HS-5 (cell line): ENCODE data around the gene TRIP13.
A peak's percentile ranks its signal among the peaks of the same experiment; 100 is the strongest.

Source experiments
- DNase-seq: peaks from one replicate; pipeline ENCODE4 v3.0.0-alpha.2; 2012; ENCODE audit warnings: low read depth

Gene TRIP13

DNA sequence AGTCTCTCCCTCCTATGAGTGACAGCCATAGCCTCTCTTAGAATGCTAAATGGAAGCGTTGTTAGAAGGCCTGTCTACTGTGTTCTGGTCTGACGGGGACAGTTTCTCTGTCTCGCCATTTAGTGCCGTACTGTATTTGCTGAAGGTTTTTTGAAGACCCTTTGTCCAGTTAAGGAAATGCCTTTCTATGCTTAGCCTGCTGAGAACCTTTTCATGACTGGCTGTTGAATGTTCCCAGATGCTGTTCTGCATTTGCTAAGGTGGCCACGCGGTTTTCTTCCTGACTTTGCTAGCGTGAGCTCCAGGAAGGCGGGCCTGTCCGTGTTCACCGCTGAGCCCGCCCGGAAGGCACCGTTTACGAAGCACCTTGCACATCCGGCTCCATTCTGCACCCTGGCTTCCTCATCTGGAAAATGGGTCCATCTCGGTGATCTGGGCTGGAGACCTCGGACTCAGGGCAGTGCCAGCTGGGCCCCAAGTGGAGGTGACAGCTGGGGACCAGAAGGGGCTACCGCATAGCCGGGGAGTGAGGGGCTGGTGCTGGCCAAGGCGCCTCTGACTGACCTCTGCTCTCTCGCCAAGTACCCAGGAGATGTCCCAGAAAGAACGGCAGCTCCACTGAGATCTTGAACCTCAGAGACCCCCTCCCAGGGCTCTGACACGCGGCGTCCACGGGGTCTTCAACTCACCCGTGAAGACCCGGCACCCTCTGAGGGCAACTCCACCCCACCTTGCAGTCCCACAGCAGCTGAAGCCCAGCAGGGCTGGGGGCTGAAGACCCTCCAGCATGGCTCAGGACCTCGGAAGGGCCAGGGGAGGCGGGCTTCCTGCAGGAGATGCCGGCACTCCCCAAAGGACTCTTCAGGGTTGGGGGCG is 63.4 kb downstream of the TRIP13 start:
- DNase-seq: no peak

DNA sequence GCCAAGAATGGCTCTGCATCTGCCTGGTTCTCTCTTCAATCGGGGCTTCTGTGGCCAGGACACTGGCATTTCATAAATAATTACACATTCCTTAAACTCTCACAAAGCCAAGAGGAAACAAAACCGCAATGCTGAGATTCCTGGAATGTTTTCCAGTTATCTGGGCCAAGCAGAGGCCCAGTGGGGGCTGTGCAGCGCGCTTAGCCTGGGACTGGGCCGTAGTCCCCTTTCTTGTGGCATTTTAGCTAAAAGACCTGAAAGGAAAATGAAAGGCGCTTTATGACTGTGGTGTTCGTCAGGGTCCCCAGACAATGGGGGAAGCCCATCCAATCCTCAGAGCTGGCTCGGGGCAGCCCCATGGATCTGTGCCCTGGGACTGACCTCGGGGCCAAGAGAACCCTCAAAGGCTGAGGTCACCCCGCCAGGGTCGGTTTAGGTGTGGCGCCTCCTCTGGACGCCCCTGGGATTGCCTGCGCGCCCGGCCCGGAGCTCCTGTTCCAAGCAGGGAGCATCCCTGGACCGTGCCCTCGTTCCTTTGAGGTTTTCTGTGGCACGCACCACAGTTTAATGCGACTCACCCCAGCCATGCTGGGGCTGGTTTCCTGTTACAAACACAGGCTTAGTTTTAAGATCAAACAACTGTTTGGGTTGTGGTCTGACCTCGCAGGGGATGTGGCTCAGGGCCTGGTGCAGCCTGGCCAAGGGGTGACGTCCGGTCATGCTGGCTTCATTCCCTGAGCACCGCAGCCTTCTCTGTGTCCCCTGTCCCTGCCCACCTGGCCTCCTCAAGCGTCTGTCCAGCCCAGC is 64.5 kb downstream of the TRIP13 start:
- DNase-seq: peak; percentile 90

DNA sequence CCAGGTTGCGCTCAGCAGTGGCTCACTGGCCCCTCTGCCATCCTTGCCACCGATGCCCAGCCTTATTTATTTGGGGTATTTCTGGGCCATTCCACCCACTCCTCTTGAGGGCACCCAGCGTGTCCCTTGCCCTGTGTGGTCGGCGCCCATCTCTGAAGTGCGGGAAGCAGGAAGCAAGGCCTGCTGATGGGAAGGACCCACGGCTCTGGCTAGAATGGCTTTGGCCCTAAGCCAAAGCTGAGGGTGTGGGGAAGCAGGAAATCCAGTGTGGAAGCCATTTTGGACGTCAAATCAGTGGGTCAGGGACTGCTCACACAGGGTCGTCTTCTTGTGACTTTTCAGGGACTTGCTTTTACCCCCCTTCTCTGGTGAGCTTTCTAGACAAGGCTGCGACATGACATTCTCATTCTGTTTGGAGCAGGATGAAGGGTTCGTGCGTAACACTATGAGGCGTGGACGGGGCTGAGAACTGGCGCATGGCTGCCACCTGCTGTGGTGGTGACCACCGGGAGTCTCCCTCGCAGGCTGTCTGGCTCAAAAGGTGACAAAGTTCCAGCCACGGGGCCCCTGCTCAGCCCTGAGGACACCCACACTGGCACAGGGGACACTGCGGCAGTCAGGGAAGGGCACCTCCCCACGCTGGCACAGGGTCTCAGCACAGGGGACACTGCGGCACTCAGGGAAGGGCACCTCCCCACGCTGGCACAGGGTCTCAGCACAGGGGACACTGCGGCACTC is 65.2 kb downstream of the TRIP13 start:
- DNase-seq: no peak

DNA sequence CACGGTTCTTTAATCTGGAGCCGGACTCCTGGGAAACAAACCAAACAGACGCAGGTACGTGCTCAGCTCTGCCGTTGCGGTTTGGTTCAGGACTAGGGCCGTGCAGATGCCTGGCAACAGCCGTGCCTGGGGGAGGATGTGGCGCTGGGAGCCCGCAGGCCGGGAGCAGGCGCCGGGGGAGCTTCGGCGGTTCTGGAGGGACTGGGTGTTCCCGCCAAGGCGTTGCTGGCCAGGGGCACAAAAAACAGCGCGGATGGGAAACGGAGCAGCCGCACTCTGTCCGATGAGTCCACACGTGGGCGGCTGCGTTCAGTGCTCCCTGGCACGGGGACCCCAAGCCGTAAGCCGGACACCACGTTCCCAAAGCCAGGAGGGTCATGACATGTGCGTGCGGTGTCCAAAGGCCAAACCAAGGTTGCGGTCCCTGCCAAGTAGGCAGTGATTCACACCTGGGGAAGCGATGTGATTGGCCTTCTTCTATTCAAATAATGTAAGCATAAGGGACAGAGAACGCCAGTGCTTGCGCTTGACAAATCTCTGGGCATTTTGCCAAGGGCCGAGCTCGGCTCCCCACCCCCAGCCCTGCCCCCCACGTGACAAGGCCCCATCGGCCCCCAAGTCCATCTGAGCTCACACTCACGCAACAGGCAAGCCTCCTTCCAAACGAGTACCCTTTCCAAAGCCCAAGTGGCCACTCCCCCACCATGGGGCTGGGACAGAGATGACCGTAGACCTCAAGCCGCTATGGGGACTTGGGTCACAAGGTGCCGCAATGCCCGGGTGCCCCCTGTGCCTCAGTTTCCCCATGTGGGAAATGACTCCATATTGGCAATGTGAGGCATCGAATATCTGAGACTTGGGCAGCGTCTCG is 66.3 kb downstream of the TRIP13 start:
- DNase-seq: peak; percentile 31

DNA sequence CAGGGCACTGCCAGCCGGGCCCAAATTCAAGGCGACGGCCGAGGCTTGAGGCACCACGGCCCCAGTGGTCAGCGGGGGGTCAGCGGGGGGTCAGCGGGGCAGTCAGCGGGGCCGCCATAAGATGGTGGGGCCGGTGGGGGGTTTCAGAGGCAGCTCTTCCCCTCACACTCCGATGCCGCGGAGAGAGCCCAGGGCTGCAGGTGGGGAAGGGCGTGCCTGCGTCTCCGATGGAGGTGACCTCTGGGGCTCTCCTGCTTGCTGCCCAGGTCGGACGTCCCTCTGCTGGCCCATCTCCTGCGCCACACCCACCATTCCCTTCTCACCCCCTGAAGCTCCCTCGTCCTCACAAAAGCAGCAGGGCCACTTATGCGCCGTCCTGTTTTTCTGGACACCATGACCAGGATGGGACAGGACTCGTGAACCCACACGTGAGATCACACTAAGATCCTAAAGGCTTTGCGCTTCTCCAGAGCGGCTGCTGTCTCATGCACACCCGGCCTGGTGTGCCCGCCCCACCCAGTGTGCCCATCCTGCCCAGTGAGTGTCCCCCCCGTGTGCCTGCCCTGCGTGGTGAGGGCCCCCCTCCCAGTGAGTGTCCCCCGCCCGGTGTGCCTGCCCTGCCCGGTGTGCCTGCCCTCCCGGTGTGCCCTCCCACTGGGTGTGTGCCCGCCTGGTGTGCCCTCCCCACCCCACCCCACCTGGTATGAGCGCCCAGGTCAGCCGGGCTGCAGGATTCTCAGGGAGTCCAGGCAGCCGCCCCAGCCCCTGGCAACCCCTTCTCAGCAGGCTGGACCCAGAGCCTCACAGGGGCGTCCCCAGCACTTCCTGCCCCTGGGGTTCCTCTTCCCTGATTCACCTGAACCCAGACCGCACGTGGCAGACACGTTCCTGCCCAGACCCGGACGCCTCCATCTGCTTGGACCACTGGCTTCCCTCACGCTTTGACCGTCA is 67.2 kb downstream of the TRIP13 start:
- DNase-seq: no peak

DNA sequence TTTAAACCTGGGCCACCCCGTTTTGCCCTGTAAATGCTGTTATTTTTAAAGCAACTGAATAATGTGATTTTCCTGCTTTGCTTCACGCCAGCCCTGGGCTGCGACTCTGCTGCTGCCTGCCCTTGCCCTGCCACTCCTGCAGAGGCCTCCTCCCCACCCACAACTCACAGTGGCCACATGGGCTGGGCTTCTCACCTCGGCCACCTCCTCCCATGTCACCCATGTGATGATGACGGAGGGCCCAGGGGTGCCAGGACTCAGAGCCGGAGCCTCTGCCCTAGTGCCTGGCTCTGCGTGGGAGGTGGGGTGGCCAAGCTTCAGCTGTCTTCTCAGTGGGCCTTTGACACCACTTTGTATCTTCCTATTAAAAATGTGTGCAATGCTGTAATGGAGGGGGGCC is 67.9 kb downstream of the TRIP13 start:
- no peak for DNase-seq

DNA sequence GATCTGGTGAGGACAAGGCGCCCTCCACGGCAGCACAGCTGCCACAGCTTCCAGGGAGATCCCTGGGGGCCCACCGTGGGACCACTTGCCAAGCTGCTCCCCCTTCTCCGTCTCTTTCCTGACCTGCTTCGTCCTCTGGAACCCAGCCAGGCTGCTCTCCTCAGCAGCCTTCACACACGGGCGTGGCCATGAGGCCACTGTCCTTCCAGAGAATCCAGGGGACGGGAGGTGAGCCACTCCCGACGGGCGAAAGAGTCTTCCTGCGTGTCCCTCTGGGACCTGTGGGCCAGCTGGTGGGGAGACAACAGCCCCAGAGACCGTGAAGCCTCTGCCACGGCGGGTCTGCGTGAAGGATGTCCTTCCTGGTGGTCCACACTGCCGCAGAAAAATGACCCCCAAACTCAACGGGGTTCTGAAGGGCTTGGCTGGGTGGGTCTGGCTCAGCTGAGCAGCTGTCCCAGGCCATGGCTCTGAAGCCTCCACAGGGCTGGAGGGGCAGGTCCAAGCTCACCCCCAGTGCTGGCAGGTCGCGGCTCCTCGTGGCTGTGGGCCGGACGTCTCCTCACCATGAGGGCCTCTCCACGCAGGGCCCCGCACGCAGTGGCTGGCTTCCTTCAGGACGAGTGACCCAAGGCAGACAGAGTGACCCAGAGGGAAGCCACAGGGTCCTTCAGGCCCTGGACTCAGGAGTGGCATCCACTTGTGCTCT is 68.5 kb downstream of the TRIP13 start:
- no peak for DNase-seq

DNA sequence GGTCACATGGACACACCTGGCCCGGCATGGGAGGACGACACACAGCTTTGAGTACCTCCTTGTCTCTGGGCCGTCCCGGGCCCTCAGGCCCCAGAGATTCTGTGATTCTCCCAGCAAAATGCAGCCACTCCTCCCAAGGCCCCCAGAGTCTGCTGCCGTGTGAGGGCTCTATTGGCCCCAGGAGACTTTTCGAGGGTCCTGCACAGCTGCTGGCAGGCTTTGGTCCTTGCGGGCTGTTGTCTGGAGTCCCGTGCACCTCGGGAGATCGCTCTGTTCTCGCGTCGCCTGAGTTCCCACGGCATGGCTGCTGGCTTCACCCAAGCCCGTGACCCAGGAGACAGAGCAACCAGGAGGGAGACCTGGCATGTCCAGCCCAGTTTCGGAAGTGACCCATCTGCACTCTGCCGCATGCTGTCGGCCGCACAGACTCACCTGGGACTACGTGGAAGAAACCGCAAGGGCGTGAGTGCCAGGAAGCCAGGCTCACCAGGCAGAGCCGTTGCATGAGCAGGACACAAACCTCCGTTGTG is 69.1 kb downstream of the TRIP13 start:
- DNase-seq: no peak

DNA sequence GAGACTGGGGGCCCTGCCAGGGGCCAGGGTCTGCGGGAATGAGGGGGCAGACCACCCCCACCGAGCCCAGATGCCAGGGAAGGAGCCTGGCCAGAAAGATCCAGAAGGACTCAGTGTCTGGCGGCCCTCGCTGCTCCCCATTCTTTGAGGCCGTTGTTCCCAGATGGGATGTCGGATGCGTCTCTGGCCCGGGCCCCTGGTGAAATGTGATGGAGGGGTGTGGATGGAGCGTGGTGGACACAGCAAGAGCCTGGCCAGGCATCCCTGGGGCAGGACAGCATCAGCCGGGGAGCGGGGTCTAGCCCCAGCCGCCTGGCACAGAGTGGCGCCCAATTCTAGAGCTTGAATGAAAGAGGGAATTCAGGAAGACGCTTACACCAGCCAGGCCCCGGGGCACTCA is 69.7 kb downstream of the TRIP13 start:
- DNase-seq: no peak

DNA sequence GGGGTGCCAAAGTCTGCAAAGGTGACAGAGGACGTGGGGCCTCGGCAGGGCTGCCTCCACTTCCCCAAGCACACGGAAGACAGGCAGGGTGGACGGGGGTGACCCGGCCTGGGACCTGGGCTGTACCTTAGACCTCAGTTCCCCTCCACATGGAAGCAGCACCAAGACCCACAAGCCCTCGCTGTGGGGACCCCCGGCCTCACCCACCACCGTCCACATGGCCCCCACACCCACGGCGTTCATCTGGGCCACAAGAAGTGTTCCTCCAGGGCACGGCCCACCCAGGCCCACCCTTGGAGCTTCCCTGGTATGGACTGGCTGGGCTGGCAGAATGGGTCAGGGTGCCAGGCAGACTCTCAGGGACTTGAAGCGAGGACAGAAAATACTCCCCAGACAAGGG is 70.1 kb downstream of the TRIP13 start:
- DNase-seq: no peak

DNA sequence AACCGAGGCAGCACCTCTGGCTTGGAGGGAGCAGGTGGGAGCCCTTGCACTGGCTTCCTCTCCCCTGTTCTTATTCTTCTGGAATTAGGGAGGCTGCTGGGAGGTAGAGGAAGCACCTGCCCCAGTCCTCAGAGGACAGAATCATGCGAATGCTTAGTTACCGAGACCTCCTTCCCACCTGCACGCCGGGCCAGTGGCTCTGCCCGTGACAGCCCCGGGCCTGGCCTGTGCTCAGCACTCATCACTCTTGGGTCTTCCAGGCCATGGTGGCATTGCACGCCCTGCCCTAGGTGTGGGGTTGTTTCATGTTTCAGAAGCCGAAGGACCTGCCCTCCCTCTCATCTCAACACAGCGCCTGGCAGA is 70.6 kb downstream of the TRIP13 start:
- no peak for DNase-seq

DNA sequence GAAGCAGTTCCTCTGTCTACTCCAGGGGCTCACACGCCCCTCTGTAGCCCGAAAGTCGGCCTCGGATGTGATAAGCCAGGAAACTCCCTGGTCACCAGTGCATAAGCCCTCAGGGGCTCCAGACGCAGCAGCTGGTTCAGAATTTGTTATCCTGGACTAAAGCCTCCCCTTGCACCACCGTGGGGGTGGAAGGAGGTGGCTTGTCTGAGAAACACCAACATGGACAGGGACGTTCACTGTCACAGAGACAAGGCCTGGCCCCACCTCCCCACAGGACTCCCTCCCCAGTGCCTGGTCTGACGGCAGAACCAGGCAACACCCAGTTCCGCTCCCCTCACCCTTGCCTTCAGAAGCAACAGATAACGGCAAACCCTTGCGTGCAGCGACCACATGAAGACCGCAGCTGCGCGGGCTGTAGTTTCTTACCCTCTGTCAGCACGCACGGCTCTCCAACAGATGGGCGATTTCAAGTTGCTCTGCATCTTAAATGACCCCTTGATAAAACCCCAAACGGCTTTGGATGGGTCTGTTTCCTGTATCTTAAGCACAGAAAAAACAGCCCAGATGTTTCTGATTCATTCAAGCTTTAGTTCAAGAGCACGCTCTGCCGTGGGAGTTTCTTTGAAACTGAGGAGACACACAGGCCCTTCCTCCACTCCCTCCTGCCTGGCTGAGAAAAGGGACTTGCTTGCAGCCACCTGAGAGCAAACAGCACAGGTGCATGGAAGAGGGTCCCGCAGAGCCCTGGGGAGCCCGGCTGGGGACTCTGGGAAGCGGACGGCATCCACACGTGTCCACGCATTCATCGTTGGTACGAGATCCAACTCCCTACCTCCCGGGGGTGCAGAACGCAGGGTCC is 71.2 kb downstream of the TRIP13 start:
- no peak for DNase-seq

DNA sequence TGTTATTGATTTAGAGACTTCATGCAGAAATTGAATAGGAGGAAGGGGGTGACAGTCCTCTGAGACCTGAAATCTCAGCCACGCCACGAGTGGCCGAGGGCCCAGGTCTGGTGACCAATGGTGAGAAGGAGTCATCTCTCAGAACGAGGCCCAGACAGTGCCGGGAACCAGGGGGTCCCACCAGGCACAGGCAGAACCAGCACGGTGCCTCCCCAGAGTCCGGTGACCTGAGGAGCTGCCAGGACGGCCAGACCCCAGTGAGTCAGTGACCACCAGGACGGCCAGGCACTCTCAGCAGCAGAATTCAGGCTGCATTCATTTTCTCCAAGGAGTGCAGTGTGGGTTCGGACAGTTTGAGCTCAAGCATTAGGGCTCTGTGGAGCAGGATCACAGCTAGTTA is 72.1 kb downstream of the TRIP13 start:
- DNase-seq: no peak

DNA sequence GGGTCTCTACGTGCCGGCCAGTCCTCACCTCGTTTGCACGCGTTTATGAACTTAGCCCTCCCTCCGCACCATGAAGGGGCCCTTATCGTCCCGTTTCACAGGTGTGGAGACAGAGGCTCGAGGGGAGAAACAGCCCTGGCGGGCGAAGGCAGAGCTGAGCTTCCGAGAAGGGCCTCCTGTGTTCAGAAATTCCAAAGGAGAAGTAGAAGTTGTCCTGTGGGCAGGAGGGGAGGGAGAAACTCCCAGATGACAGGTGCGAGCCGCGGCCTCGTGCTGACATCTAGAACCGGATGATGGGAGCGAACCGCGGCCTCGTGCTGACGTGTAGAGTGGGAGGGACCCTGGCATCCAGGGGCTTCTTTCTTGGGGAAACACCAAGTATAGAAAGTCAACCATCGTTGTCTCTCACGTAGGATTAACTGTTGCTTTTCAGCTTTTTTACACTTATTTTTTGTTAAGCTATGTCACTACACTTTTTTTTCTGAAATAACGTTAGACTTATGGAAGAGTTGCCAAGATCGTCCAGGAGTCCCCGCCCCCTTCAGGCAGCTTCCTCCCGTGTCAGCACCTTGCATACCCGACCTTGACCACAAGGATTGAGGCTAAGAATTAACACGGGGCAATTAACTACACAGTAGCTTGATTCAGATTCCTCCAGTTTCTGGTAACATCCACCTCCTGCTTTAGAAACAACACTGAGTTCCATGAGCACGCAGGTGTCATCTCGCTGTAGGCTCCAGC is 73.1 kb downstream of the TRIP13 start:
- DNase-seq: no peak

DNA sequence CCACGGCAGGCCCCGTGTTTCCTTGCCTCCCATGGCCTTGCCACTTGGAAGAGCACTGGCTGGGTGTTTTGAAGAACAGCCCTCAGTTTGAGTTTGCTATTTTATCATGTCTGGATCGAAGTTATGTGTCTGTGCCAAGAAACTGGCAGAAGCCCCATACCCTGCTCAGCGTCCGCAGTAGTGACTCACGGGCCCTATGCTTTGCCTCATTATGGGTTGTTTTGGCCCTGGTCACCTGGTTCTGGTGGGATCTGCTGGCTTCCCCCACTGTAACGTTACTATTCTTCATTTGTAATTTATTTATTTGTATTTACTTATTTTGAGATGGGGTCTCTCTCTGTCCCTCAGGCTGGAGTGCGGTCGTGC is 73.6 kb downstream of the TRIP13 start:
- DNase-seq: no peak

DNA sequence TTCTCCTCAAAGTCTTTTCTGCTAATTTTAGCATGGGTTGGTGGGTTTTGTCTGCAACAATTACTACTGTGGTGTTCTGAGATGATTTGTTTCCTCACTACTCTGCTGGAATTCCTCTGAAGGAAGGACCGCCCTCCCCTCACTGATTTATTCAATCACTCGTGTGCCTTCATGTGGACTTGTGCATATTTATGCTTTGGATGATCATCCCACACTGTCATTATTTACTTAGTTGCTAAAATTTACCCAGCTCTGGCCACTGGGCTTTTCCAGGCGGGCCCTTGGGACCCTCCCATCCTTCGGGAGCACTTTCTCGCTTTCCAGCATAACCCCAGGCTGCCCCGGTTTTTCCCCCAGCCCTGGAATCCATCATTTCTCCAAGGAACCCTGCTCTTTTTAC is 74.3 kb downstream of the TRIP13 start:
- no peak for DNase-seq
